GM06990 (cell line): ENCODE results near the gene PITX2.

Experiments used
- DNase-seq: peaks from one replicate; pipeline ENCODE4 v3.0.0-alpha.2; 2011; ENCODE audit not compliant: insufficient read length; ENCODE audit errors: extremely low read depth
- H3K27me3 ChIP-seq: replicated peaks from 2 replicates; pipeline ENCODE4 v1.6.0; 2011; ENCODE audit warnings: low read length; ENCODE audit not compliant: control insufficient read depth, insufficient read depth
- H3K36me3 ChIP-seq: 2 replicates; pipeline ENCODE4 v1.5.1; 2011; ENCODE audit warnings: low read length; ENCODE audit not compliant: control insufficient read depth, insufficient read depth
- H3K4me3 ChIP-seq: replicated peaks from 2 replicates; pipeline ENCODE4 v1.5.1; 2011; ENCODE audit warnings: low read depth, mild to moderate bottlenecking, control low read depth, low read length
- TF ChIP-seq, protein P1 (sequence below): IDR thresholded peaks from 2 replicates; pipeline ENCODE4 v1.5.1; 2011; ENCODE audit warnings: low read length, control low read depth, mild to moderate bottlenecking, inconsistent platforms; ENCODE audit not compliant: insufficient read depth, poor library complexity, severe bottlenecking

PITX2 gene

DNA sequence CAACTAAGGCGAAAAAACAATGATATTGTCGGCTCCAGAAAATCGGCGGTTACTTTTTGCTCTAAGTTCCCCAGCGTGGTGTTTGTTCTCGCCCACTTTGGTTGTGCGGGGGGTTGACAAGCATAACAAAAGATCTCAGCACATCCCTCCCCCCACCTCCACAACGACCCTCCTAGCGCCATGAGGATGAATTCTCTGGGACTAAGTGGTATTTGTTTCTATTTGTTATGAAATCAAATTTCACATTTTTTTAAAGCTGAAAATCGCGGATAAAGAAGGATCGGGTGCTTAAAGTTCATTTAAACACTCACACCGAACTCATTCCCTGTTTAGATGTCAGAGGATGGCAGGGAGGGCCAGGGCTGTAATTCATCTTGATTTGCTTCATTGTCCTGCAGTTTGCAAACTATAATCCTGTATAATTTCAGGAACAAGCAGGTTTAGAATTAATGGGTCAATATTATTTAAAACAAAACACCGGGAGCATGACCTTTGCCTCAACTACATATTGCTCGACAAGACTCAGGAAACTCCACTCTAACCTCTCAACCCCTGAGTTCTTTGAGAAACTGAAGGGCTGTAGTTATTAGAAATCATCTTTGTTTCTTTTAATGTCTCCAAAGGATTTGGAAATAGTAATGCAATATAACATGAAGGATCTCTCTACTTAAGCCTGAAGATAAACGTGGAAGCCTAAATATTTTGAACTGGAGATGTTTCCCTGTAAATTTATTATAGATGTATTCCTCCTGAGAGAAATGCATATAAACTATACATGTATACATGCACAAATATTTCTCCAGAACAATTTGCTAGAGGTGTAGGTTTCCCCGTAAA is 6.4 kb downstream of the PITX2 start:
- no peak for DNase-seq
- TF ChIP-seq, protein P1, sequence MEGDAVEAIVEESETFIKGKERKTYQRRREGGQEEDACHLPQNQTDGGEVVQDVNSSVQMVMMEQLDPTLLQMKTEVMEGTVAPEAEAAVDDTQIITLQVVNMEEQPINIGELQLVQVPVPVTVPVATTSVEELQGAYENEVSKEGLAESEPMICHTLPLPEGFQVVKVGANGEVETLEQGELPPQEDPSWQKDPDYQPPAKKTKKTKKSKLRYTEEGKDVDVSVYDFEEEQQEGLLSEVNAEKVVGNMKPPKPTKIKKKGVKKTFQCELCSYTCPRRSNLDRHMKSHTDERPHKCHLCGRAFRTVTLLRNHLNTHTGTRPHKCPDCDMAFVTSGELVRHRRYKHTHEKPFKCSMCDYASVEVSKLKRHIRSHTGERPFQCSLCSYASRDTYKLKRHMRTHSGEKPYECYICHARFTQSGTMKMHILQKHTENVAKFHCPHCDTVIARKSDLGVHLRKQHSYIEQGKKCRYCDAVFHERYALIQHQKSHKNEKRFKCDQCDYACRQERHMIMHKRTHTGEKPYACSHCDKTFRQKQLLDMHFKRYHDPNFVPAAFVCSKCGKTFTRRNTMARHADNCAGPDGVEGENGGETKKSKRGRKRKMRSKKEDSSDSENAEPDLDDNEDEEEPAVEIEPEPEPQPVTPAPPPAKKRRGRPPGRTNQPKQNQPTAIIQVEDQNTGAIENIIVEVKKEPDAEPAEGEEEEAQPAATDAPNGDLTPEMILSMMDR, result no peak
- no peak overlapping the region for H3K4me3 ChIP-seq
- H3K27me3 ChIP-seq, result no peaks in the 10 kb centered on the region; the same call in 1 of the 2 replicates
- H3K36me3 ChIP-seq, result no peaks in the 10 kb centered on the region

DNA sequence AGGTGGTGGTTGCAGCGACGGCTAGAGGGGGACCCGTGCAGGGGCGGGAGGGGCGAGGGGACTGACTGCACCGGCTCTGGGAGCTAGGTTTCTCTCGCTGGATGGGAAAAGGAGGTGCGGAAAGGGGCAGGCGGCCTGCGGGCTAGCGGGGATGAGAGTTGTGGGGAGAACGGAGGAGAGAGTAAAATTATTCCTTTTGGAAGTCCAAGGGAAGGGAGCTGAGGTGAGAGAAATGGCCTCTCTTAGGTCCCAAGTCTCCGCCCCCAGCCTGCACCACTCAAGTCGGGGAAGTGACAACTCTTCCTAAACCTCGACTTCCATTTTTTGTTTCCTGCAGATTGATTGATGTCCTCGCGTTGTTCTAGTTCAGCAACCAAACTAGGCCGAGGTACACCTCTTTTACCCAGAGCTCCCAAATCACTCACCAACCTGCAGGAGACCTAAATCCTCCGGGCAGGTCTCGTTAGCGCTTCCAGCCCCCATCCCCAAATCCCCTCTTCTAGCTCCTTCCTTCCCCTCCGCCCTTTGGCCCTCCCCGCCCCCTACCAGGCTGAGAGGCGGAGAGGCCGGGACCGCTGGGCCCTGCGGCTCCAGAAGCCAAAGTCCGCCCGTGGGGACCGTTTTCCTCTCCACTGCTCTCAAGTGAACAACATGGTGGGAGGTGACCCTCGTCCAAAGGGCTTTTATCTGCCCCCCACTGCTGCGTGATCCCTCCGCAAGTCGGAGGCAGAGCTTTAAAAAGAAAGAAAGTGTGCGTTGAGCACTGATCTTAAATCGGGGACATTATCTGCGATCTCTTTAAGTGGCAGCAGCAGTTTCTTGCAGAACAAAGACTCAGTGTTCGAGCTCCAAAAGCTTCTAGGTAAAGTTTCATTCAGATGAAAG is 7.3 kb downstream of the PITX2 start:
- Histone ChIP-seq H3K27me3 (no peaks in the 10 kb centered on the region; the same call in 1 of the 2 replicates), H3K4me3 (no peak overlapping the region)

DNA sequence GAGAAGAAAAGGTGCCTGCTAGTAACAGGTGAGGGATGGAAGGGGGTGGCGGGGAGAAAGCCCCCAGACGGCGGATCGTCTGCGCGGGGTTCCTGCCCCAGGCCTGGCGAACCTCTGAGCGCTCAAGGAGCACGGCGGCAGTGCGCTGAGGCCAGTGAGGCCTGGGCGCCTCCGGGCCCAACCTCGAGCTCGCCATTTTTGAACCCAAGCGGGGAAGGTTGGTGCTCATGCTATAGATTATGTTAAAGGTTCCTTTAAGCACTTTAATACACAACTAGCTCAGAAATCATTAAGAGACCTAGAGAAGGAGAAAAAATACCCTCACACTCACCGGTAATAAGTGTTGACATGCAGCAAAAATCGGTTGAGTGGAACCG is 7.9 kb downstream of the PITX2 start:
- no peaks in the 10 kb centered on the region for H3K36me3 ChIP-seq
- no peak for DNase-seq
- no peak overlapping the region for H3K4me3 ChIP-seq
- H3K27me3 ChIP-seq, result no peaks in the 10 kb centered on the region; the same call in 1 of the 2 replicates
- TF ChIP-seq, protein P1, result no peak

More for the DNA sequence above, 7.3 kb downstream of the PITX2 start:
- TF ChIP-seq, protein P1, result no peak
- H3K36me3 ChIP-seq, result no peaks in the 10 kb centered on the region
- no peak for DNase-seq

- H3K27me3 ChIP-seq, result no peaks in the 10 kb centered on the region; the same call in 1 of the 2 replicates
- DNase-seq, result no peak
- H3K4me3 ChIP-seq, result no peak overlapping the region
- TF ChIP-seq, protein P1, result no peak
- H3K36me3 ChIP-seq, result no peaks in the 10 kb centered on the region
These were observed 8.5 kb downstream of the PITX2 start for GRCh38 chr4:110614173-110614963.

DNA sequence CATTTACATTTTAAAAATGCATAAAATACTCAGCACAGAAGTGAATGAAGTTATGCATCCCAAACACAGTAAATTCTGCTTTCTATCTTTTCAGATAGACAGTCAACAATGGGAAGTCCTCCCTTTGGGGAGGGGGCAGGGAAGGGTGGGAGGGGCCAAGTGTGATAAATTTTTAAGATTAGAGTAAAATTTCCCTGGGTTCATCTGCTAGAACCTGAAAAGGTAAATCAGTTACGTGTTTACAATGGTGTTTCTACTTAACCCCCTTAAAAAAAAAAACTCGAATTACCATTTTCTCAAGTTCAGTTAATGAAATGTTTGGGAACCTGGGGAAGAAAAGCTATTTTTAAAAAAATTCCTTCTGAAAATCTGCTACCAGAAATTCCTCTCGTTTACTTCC is 9.1 kb downstream of the PITX2 start:
- Histone ChIP-seq H3K4me3 (no peak overlapping the region), H3K36me3 (no peaks in the 10 kb centered on the region), H3K27me3 (no peaks in the 10 kb centered on the region; the same call in 1 of the 2 replicates)
- TF ChIP-seq, protein P1, result no peak
- no peak for DNase-seq
